HG02798 (cell line): ENCODE measurements around the gene CAMSAP1.

ENCODE experiments used
- ATAC-seq: cut with Tn5 transposase; IDR thresholded peaks from one replicate; pipeline ENCODE4 v1.9.1; 2021; ENCODE audit warnings: mild to moderate bottlenecking; ENCODE audit not compliant: unreplicated experiment, poor library complexity

The CAMSAP1 gene

DNA sequence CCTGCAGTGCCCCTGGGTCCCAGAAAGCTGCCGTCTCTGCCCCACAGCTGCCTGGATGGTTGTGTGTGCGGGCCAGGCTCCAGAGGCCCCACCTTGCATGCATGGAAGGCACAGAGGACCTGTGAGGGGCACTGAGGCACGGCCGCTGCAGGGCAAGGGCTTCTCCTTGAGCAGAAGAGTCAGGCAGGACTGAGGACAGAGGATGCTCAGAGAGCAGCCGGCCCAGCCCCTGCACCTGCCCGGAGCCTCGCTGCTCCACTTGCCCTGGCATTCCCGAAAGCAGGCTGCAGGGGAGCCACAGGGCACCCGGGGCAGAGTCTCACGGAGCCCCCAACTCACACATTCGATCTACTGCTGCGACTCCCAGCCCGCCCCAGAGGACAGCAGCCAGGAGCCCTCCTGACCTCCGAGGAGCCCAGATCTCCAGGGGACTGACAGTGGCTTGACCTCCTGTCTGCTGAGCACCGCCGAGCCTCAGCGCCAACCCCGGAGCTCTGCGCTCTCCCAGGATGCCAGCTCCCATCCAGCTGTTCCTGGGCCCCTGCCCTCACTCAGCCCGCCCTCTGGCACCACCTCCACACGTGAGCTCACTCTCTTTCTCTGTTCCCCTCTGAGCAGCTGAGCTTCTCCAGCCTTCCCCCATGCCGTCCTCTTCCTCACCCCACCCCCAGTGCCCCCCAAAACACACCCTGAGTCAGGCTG is 110.4 kb downstream of the CAMSAP1 start:
- ATAC-seq, result no peak

DNA sequence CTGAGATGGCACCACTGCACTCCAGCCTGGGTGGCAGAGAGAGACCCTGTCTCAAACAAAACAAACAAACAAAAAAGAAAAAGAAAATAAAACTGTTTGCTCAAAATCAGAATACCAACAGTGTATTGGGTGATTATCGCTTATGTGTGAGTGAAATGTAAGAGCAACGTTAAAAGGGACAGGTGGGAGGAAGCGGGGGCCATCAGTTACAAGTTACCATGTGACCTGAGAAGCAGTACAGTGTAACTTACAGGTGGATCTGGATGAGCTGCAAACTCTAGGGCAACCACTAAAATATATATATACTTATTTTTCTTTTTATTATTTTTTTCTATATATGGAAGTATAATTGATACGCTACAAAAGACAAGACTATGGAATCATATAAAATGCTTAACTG is 112.0 kb downstream of the CAMSAP1 start:
- ATAC-seq, result no peak

DNA sequence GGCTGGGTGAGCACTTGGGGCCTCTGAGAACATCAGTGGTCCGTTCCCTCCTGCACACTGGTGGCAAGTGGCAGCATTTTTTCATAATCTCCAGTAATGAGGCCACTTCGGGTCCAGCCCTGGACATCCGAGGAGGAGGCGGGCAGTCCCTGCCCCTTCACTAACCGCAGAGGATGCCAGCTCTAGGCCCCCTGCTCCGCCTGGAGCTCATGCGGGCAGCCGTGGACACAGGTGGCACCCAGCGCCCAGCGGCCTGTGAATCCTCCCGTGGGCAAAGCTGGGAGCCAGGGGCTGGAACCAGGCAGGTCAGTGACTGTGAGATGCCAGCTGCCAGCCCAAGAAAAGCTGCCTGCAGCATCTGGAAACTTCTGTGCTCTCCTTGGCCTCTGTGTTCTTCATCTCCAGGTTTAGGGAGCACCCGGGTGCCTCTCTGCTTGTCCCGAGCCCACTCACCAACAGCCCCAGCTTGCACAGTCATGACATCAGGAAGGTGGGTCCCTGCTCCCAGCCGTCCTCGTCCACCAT is 112.9 kb downstream of the CAMSAP1 start:
- ATAC-seq, result no peak

DNA sequence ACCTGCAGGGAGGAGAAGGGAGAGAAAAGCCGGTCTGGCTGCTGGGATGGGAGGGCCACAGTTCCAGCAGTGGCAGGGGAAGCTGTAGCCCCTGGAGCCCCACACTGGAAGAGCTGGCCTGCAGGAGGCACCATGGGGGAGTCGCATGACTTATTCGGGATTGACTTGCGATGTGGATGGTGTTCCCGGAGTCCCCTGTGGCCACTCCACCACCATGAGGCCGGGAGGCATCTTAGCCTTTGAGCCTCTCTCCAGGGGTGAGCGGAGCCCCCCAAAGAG is 113.3 kb downstream of the CAMSAP1 start:
- ATAC-seq, result no peak

DNA sequence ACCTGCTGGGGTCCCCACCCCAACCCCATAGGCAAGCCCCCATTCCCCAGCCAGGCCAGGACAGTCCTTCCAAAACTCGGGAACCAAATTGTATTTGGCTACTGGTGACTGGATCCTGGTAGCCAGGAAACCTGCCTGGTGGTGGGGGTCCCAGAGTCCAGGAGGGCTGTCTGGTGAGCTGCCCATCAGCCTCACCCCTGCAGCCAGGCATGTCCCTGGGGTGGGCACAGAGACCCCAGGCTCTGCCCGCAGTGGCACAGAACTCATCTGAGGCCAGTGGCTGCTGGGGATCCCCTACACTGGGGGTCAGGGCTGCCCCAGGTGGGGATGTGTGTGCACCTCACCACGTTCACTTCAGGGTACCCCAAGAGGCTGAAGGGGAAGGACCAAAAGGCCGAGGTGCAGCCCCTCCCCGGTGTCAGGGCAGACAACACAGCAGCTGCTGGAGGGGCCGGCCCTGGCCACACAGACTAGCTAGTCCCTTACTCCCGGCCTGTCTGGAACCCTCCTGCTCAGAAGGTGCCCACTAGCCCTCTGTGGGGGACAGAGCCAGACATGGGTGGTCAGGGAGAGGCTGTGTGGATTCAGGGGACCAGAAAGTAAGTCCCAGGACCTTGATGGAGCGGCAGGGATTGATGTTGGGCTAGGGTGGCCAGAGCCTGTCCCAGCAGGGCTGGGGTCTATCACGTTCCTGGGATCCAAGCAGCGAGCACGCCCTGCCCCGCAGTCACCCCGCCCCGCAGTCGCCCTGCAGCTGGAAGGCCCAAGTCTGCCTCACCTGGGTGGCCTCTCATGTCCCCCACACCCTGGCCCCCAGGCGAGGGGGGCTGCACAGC is 113.9 kb downstream of the CAMSAP1 start:
- no peak for ATAC-seq

DNA sequence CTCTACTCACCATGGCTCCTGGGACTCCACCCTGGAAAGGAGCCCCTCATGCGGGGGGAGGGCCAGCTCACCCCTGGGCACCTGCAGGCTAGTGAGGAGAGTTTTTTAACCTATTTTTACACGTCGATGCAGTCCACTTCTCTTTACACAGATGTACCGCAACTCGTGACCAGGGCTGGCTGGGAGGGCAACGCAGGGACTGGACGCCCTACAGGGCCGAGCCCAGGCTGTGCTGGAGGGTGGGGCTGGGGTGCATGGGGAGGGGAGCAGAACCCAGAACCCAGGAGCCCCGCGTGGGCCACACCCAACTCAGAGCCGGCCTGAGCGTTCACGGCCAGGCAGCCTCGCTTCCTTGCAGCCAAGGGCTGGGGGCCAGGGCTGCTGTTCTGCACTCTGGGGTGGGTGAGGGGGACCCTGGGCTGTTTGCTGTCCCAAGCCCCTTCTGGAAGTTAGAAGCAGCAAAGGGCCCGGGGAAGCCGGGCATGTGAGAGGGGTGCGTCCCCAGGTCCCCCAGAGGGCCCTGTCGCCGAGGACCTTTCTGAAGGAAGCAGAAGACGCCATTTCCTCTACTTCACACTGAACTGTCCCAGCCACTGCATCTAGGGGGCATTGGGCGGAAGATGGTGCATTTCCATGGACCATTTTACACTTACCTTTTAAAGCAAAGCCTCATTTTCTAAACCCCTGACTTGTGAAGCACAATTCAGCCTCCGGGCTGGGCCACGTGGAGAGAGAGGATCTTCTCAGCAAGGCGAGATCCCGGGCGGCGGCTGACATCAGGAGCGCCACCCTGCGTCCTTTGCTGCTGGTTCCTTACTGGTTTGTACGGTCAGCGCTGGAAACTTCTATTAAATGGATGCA is 114.8 kb downstream of the CAMSAP1 start:
- ATAC-seq, result no peak

DNA sequence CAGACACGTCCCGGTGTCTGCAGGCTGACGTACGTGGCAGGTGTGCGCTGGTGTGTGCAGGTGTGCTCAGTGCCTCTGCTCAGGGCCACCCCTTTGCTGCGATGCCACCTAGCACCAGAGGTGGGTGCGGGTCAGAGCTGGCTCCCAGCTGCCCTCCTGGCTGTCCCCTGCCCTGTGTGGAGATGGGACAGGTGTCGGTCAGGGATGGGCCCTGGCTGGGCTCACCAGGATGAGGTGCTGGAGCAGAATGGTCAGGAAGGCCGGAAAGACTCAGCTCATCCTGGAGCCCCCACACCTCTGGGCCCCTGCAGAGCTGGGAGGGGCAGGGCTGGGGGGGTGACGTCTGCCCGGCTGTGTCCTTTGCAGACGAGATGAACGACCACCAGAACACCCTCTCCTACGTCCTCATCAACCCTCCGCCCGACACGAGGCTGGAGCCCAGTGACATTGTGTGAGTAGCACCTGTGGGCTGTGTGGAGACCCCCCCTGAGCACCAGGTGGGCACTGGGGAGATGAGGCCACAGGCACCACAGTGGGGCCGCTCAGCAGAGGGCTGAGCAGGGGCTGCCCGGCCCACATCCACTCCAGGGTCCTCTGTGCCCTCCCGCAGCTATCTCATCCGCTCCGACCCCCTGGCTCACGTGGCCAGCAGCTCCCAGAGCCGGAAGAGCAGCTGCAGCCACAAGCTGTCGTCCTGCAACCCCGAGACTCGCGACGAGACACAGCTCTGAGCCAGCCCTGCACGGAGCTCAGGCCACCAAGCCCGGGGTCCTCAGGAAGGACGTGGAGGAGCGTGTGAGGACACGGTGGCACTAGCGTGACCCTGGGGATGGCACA is 115.7 kb downstream of the CAMSAP1 start:
- no peak for ATAC-seq

DNA sequence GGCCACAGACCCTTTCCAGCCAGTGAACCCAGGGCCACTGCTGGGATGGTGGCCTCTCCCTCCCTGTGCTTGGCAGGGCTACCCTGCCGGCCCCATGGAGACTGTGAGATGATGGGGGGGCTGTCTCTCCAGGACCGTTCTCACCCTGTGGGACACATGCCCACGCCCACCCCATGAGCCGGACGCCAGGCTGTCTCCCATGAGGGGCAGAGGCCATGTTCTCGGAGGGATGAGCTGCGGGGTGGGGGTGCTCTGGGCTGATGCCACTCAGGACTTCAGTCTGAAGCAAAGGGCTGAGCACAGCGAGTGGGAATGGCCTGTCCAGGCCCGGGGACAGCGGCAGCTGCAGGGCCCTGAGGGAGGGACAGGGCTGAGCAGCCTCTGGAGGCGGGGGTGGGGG is 116.5 kb downstream of the CAMSAP1 start:
- ATAC-seq, result no peak

DNA sequence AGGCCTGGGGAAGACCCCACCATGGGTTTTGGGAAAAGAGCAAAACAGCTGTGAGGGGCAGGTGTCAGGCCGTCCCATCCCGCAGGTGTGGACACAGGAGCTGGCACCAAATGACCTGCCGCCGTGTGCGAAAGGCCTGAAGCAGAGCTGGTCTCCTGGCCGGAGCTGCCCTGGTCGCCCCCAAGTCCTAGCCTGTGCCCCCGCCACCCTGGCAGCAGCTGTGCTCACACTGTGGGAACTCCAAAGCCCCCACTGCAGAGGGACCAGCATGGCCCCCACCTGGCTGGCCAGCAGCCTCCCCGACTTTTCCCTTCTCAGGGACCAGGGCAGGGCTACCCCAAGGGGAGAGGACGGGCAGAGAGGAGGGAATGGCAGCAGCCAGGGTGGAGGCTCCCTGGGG is 117.0 kb downstream of the CAMSAP1 start:
- ATAC-seq, result no peak

DNA sequence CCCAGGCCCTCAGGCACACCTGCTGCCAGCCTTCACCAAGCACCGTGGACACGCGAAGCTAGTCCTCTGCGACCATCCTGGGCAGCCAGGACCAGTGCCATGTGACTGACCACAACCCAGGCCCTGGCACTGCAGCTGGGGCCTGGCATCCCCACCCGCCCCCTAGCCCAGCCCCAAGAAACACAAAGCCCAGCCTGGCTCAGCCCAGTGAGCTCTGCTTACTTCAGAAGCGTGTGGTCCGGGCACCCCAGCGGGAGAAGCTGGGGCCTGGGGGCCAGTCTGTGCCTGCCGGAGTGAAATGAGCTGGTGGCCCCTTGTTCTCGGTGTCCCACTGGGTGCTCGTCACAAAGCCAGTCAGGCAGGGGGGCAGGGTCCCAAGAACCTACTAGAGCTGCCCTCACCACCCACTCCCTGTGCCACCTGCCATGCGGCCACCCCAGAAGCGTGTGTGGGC is 117.5 kb downstream of the CAMSAP1 start:
- ATAC-seq, result no peak

DNA sequence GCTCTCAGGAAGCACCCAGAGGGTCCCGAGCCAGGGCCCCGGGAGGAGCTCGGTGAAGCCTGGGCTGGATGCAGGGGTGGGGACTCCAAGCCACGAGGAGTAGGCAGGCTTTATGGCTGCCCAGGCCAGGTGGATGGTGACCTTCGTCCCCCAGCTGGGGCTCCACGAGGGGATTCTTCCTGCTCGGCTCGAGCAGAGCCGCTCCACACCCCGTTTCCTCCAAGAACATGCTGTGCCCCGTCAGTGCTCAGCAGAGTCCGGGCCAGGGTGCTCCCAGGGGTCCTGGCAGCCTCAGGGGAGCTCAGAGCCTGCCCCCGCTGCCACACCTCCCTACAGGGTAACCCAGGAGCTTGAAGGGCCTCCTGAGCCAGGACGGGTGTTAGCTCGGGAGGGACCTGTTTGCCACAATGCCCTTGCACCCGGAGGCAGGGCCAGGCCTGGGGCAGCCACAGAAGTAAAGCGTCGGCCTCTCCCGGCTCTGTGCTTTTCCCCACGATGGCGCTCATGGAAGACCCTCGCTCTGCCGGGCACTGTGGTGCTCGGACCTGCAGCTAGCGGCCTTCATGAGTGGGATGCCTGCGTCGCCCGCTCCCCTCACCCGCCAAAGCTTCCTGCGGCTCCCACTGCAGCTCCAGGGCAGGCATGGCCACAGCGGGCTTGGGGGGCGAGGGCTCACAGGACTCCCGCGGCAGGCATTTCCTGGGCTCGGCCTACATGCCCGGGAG is 118.6 kb downstream of the CAMSAP1 start:
- ATAC-seq, result no peak

DNA sequence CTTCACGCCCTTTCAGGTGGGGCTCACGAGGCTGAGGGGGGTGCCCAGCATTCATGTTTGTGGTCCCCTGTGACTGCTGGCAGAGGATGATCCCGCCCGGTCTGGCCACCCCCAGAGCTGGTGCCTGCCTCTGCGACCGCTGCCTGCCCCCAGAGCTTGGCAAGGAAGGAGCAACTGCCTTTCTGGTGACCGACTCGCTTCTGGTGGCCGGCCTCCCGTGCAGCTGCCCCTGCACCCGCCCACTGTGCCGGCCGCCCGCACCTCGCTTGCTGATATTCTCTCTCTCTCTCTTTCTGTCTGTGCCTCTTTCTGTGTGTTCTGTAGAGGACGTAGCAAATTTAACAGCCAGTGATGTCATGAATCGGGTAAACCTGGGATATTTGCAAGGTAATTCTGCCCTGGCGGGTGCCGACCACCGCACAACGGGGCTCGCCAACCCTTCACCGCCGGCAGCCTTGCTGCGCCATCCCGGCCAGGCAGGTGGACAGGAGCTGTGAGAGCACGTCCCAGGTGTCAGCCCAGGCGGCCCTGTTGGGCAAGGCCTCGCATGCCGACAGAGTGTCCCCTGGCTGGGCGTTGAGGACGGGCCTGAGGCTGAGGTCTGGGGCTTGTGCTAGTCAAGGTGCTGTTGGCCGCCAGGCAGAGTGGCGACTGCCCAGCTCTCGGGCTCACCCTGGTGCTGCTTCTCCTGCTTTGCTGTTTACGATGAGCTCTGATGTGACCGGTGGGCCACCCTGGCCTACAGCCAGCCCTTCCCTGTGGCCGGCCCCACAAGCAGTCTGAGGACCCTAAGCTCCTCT is 119.4 kb downstream of the CAMSAP1 start:
- no peak for ATAC-seq

DNA sequence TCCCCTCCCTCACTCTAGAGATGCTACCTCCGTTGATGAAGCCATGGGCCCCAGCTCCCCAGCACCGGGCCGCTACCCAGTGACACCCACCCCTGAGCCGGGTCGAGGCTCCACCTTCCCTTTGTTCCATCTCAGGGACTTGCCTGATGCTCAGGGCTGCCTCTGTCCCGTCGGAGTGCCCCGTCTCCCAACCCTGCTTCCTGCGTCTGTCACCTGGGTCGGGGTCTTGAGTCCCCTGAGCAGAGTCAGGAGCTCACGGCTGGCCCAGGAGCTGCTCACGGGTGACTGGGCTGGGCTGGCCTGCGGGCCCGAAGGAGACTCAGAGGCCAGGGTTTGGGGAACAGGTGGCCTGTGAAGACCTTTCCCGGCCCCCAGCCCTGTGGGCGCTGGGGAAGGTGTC is 120.0 kb downstream of the CAMSAP1 start:
- no peak for ATAC-seq

DNA sequence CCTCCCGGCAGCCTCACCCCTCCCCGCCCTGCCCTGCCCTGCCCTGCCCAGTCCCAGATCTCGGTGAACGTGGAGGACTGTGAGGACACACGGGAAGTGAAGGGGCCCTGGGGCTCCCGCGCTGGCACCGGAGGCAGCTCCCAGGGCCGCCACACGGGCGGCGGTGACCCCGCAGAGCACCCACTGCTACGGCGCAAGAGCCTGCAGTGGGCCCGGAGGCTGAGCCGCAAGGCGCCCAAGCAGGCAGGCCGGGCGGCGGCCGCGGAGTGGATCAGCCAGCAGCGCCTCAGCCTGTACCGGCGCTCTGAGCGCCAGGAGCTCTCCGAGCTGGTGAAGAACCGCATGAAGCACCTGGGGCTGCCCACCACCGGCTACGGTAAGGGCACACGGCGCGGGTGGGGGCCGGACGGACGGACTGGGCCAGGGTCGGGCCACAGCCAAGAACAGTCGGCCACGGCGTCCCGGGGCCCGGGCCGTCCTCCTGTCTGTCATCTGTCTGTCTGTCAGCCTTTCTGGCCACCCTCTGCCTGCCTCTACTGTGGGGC is 121.1 kb downstream of the CAMSAP1 start:
- ATAC-seq, result no peak

DNA sequence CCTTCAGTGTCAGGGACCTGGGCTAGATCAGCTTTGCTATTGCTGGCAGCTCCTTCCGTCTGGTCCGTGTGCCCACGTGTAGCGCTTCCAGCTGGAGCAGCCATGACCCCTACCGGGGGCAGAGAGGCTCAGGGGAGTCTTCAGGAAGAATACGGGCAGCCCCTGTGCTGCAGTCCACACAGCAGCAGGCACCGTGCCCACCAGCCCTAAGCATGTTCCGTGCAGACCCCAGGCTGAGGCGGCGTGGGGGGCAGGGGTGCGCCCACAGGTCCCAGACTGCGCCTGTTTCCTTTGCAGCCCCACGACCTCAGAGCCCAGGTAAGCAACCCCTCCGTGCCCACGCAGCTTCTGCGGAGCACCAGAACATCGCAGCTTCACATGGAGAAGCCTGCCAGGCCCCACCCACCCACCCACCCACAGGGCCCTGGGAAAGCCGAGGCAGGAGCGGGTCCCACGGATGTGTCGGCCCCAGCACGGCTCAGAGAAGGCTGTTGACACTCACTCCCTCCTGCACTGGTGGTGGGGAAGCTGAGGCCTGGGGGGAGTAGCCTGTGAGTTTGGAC is 122.3 kb downstream of the CAMSAP1 start:
- no peak for ATAC-seq

DNA sequence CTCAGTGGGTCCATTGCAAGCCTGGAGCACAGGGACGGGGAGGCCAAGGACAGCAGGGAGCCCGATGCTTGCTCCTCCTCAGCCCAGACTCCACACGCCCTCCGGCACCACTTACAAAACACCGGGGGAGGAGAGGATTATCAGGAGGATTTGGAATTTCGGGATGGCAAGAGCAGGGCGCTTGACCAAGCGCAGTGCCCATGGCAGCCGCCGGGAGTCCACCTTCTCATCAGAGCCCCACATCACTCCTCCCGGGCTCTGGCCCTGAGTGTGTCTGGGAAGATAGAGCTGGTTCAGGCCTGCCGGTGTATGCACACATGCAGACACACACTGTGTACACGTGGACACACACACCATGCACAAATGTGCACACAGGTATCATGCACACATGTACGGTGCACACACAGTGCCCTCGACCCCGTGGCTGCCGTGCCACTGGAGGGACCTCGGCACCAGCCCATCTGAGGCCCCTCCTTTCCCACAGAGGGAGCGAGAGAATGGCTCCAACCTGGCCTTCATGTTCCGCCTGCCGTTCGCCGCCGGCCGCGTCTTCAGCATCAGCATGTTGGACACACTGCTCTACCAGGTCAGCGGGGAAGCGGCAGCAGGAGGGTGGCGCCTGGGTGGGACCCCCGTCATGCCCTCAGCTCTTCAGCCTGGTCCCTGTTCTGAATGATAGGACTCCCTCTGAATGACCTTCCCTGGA is 123.7 kb downstream of the CAMSAP1 start:
- ATAC-seq, result no peak

DNA sequence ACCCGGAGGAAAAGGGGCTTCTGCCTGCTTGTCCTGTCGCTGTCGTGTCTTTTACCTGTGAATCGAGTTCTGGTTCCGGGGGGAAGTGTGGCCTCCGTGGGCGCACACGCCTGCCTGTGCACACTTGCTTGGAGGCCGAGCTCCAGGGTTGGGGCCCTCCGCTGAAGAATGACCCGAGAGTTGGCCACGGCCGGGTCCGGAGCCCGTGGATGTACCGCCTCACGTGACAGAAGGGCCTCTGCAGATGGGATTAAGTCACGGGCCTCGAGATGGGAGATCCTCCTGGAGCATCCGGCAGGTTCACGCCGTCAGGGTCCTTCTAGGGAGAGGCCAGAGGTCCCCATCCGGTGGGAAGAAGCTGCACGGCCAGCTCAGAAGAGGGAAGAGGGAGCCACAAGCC is 124.4 kb downstream of the CAMSAP1 start:
- no peak for ATAC-seq
